ENCODE measurements around the gene NSG1. TPM values are rescaled to one million over a fixed set of nuclear protein-coding genes. Genes with fewer than 3 reads are reported as not detected.

Gene NSG1
- total RNA-seq, 4 donors from 2014 or later = 2.2 to 3.5 (median 2.7) TPM; not detected in 1

- no peaks in the 10 kb centered on the region for H3K27me3 ChIP-seq
- TF ChIP-seq POLR2A (IDR thresholded peaks at IDR 0.05) = no peak
- no peak for TF ChIP-seq POLR2AphosphoS5 (IDR thresholded peaks at IDR 0.05)
- 62 to 76% methylated on average over 3 to 9 of the region's 9 CpGs for WGBS, 2 donors (ENCODE audit: low coverage in 1 of 2)
- no peaks in the 10 kb centered on the region for H3K36me3 ChIP-seq
- H3K27ac ChIP-seq = no peak overlapping the region
- no peak for DNase-seq
- intact Hi-C loops (cut with DNase I; ENCODE audit: low total_unique reads) (no loop called here), in situ Hi-C loops (cut with MboI; ENCODE audit: low pct_ligation_motif_present in 1 of 4, low pct_unique_long_range_greater_than_20kb in 1 of 4, low sequenced_read_pairs in 3 of 4) (no loop called here)
- no peak overlapping the region for H3K4me3 ChIP-seq
- no peaks in the 10 kb centered on the region for H3K4me1 ChIP-seq
- H3K9me3 ChIP-seq = no peaks in the 10 kb centered on the region
Measured at GRCh38 chr4:4364486-4365208, 22.3 kb upstream of the NSG1 start.

DNA sequence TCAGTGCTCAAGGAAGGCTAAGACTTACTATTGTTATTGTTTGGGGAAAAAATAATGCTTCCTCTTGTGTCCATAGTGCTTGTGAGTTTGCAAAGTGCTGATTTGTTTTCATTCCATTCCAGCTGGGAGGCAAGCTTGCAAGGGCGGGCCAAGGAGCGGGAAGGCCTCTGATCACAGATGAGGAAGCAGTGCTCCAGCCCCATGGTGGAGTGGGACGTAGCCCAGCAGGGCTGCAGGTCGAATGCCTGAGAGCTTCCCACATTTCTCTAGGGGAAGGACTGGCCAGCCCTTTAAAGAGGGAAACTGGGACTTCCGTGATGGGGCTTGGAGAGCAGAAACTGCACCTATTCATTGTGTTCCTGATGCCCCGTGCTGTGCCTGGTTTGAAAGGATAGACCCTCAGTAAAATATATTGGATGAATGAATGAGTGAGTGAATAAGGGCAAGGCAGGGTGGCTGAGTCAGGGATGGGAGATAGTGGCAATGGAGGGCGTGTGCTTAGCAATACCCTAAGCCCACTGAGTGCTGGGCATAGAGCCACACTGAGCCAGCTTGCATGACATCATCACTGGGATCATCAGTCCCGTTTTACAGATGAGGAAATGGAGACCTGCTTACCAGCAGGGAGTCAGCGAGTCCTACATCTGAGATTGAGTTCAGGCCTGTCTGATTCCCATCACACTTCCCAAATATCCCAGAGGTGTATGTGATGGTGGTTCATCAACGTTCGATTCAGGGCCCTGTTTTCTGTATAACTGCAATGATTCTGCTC, 17.9 kb upstream of the NSG1 start:
- no peak for TF ChIP-seq POLR2AphosphoS5 (IDR thresholded peaks at IDR 0.05)
- TF ChIP-seq EP300 (IDR thresholded peaks at IDR 0.05; ENCODE audit: low read depth) = no peak
- no peaks in the 10 kb centered on the region for H3K36me3 ChIP-seq
- H3K27me3 ChIP-seq = no peaks in the 10 kb centered on the region
- in situ Hi-C loops (cut with MboI; ENCODE audit: low pct_ligation_motif_present in 1 of 4, low pct_unique_long_range_greater_than_20kb in 1 of 4, low sequenced_read_pairs in 3 of 4) = no loop called here
- DNase-seq = no peak
- WGBS, 2 donors (ENCODE audit: low coverage in 1 of 2) = 64% methylated on average over 11 of the region's 11 CpGs; no CpG with 5 or more reads in 1 of the 2 donors
- intact Hi-C loops (cut with DNase I; ENCODE audit: low total_unique reads) = no loop called here
- no peaks in the 10 kb centered on the region for H3K4me1 ChIP-seq
- H3K4me3 ChIP-seq = no peak overlapping the region
- no peaks in the 10 kb centered on the region for H3K9me3 ChIP-seq
- no peak overlapping the region for H3K27ac ChIP-seq

GRCh38 chr4:4374388-4375098, 12.4 kb upstream of the NSG1 start:
- DNase-seq = no peak
- Histone ChIP-seq H3K27ac (no peak overlapping the region), H3K4me3 (no peak overlapping the region), H3K4me1 (no peaks in the 10 kb centered on the region), H3K36me3 (no peaks in the 10 kb centered on the region), H3K9me3 (no peaks in the 10 kb centered on the region), H3K27me3 (peaks cover 4% of the 10 kb centered on the region)
- 86 to 93% methylated on average over 3 to 6 of the region's 6 CpGs for WGBS, 2 donors (ENCODE audit: low coverage in 1 of 2)
- in situ Hi-C loops (cut with MboI; ENCODE audit: low pct_ligation_motif_present in 1 of 4, low pct_unique_long_range_greater_than_20kb in 1 of 4, low sequenced_read_pairs in 3 of 4) (no loop called here), intact Hi-C loops (cut with DNase I; ENCODE audit: low total_unique reads) (no loop called here)
- no peak for TF ChIP-seq POLR2A (IDR thresholded peaks at IDR 0.05)
- TF ChIP-seq CTCF (IDR thresholded peaks at IDR 0.05) = no peak
- TF ChIP-seq EP300 (IDR thresholded peaks at IDR 0.05; ENCODE audit: low read depth) = no peak
- no peak for TF ChIP-seq POLR2AphosphoS5 (IDR thresholded peaks at IDR 0.05)

DNA sequence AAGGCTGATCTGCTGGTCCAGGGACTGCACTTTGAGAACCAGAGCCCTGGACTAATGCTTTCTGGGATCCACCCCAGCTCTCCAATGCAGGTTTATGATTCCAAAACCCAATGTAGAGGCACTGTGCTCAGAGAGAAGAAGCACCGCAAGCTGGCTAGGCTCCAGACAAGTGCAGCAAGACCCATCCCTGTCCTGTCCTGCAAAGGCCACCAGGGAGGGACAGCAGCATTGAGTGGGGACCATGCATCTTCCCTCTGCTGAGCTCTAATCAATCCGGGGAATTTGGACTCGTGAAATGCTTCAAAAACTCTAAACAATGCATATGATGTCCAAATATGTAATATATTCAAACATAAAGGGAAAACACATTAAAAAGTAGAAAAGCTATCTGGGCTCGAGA, 10.8 kb upstream of the NSG1 start:
- H3K4me1 ChIP-seq = no peaks in the 10 kb centered on the region
- in situ Hi-C loops (cut with MboI; ENCODE audit: low pct_ligation_motif_present in 1 of 4, low pct_unique_long_range_greater_than_20kb in 1 of 4, low sequenced_read_pairs in 3 of 4) = no loop called here
- H3K27me3 ChIP-seq = peaks cover 10% of the 10 kb centered on the region
- H3K36me3 ChIP-seq = no peaks in the 10 kb centered on the region
- no peaks in the 10 kb centered on the region for H3K9me3 ChIP-seq
- TF ChIP-seq CTCF (IDR thresholded peaks at IDR 0.05) (no peak), POLR2A (IDR thresholded peaks at IDR 0.05) (no peak), POLR2AphosphoS5 (IDR thresholded peaks at IDR 0.05) (no peak), EP300 (IDR thresholded peaks at IDR 0.05; ENCODE audit: low read depth) (no peak)
- WGBS, 2 donors (ENCODE audit: low coverage in 1 of 2) = 74 to 77% methylated on average over 3 to 4 of the region's 4 CpGs
- no peak for DNase-seq
- intact Hi-C loops (cut with DNase I; ENCODE audit: low total_unique reads) = no loop called here
- no peak overlapping the region for H3K4me3 ChIP-seq
- no peak overlapping the region for H3K27ac ChIP-seq

GRCh38 chr4:4377191-4377590, 9.7 kb upstream of the NSG1 start:
- TF ChIP-seq POLR2A (IDR thresholded peaks at IDR 0.05) (no peak), POLR2AphosphoS5 (IDR thresholded peaks at IDR 0.05) (no peak), EP300 (IDR thresholded peaks at IDR 0.05; ENCODE audit: low read depth) (no peak), CTCF (IDR thresholded peaks at IDR 0.05) (no peak)
- 67 to 86% methylated on average over 2 to 12 of the region's 12 CpGs for WGBS, 2 donors (ENCODE audit: low coverage in 1 of 2)
- Histone ChIP-seq H3K4me3 (no peak overlapping the region), H3K4me1 (no peaks in the 10 kb centered on the region), H3K27ac (no peak overlapping the region), H3K27me3 (peaks cover 10% of the 10 kb centered on the region), H3K9me3 (no peaks in the 10 kb centered on the region), H3K36me3 (no peaks in the 10 kb centered on the region)
- DNase-seq = no peak
- in situ Hi-C loops (cut with MboI; ENCODE audit: low pct_ligation_motif_present in 1 of 4, low pct_unique_long_range_greater_than_20kb in 1 of 4, low sequenced_read_pairs in 3 of 4) = no loop called here
- intact Hi-C loops (cut with DNase I; ENCODE audit: low total_unique reads) = no loop called here

All from transverse colon (tissue), 4 donors.